GM21526 (cell line): ENCODE data around the gene SF3B3.
"Not testable (repeated sequence)": the region's sequence is repeated elsewhere in the genome, so short reads cannot be mapped to it uniquely, and the experiment has no call there.

Experiments used
- ATAC-seq: cut with Tn5 transposase; IDR thresholded peaks from one replicate; pipeline ENCODE4 v1.9.1; 2021; ENCODE audit warnings: moderate library complexity; ENCODE audit not compliant: unreplicated experiment, low FRiP score

SF3B3 gene

DNA sequence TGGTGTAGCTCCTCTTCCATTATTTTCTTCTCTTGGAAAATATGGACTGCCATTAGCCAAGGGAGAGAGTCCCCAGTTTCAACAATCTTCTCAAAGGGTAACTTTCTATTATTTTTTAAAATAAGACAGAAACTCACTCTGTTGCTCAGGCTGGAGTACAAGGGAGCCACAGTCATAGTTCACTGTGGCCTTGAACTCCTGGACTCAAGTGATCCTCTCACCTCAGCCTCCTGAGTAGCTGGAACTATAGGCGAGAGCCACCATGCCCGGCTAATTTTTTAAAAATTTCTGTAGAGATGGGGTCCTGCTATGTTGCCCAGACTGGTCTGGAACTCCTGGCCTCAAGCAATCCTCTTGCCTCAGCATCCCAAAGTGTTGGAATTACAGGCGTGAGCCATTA, 13.4 kb upstream of the SF3B3 start:
- ATAC-seq: no peak

DNA sequence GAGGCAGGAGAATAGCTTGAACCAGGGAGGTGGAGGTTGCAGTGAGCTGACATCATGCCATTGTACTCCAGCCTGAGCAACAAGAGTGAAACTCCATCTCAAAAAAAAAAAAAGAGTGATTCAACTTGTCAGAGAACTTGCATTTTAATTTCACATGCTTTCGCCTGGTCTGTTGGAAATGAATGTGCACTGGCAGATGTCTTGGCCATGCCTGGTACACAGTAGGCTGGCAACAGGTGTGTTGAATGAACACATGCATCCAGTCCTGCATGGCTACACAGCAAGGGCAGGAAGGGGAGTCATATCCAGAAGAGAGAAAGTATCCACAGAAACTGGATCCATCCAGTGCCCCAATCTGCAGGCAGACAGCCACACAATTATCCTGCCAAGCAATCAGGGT, 11.8 kb upstream of the SF3B3 start:
- ATAC-seq: no peak

DNA sequence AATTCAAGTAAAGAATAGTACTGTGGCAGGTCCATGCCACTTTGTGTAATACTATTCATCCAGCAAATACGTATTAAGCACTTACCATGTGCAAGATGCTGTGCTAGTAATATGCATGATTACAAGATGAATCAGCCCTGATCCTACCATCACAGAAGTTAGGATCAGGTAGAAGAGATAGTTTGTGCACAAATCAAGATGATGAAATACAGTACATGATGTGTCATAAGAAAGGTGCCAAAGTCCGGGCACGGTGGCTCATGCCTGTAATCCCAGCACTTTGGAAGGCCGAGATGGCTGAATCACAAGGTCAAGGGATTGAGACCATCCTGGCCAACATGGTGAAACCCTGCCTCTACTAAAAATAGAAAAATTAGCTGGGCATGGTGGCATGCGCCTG, 11.2 kb upstream of the SF3B3 start:
- no peak for ATAC-seq

DNA sequence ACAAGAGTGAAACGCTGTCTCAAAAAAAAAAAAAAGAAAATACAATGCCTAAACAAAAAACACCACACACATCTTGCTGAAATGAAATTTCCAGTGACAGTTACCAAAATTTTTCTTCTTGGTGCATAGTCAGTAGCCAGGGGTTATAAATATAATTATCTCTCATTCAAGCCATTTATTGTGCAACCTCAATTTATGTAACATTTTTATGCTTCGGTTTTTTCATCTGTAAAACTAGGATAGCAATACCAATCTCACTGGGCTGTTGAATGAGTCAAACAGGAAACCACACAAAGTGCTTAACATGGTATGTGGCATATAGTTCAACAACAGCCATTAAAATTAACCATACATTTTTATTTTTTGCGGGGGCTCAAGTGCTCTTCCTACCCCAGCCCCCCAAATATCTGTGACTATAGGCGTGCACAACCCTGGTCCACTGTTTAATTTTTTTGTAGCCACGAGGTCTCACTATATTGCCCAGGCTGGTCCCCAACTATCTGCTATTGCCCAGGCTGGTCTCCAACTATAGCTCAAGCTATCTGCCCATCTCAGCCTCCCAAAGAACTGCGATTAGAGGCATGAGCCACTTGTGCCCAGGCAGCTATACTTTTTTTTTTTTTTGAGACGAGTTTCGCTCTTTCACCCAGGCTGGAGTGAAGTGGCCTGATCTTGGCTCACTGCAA, 2.9 kb upstream of the SF3B3 start:
- no peak for ATAC-seq

DNA sequence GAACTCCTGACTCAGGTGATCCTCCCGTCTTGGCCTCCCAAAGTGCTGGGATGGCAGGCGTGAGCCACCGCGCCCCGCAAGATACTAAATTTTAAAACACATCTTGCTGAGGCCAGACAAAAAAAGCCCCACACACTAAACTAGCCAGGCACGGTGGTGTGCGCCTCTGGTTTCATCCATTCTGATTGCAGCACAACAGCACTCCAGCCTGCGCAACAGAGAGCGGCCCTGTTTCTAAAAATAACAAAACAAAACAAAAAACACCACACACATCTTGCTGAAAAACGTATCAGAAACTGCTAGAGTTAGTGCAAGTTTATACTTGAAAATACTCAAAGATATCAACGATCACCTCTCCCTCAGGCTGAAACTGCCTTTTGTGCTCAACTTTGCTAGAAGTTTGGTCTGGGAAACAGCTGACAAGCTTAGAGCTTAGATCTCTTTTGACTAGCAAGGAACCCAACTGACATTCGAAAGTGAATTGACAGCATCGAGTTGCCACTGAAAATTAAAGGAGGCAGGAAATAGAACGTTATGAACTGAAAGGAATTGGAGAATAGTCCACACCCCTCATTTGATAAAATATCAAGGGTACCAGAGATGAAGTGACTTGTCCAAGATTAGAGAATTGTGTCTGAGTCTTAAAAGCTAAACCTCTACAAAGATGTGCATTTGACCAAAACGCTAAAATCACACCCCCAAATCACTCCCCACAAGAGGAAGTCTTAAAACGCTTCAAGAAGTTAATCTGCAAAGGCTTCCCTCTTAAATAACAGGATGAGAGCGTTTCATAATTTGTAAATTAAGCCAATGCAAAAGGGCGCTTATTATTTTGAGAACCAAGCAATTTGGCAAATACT, 1.2 kb upstream of the SF3B3 start:
- no peak for ATAC-seq

DNA sequence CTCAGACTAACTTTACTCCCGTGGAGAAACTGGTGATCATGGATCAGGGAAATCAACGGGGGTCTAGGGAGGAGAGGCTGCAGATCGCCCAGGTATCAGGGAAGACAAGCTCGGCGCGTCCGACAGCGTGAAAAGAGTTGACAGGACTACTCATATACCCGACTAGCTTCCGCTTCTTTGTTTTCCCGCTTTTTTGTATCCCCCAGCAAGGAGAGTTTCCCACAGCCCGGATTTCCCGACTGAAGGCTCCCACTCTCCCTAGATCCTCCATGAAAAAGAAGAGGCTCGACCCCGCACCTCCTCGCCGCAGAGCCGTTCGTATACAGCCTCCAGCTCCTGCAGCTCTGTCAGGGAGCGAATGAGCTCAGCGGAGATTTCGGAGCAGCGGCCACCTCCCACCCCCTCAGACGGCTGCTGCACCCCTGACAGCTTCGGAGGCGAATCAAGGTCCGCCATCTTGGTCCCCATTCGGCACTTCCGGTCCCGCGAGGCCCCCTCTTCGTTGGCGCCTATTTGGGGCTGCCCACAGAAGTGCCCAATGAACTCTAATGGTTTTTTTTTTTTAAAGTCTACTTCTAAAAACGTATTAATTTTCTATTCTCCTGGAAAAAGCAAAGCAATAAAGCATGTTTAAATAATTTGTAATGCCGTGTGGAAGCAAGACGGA, 407 bp upstream of the SF3B3 start, which contains the start of gene COG4:
Gene COG4, minus strand, starts transcription at position 479 of the 667 bp plus-strand sequence. Its CDS starts 11 bp downstream, at position 468.
- ATAC-seq: peak; percentile 65

DNA sequence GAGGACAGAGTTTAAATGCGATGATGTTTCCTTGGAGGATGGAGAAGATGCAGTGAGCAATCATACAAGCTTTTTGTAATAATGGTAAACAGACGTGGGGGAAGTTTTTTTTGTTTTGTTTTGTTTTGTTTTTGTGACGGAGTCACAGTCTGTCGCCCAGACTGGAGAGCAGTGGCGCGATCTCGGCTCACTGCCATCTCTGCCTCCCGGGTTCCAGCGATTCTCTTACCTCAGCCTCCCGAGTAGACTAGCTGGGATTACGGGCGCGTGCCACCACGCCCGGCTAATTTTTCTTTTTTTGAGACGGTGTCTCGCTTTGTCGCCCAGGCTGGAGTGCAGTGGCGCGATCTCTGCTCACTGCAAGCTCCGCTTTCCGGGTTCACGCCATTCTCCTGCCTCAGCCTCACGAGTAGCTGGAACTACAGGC, 796 bp downstream of the SF3B3 start:
- not testable (repeated sequence) for ATAC-seq

DNA sequence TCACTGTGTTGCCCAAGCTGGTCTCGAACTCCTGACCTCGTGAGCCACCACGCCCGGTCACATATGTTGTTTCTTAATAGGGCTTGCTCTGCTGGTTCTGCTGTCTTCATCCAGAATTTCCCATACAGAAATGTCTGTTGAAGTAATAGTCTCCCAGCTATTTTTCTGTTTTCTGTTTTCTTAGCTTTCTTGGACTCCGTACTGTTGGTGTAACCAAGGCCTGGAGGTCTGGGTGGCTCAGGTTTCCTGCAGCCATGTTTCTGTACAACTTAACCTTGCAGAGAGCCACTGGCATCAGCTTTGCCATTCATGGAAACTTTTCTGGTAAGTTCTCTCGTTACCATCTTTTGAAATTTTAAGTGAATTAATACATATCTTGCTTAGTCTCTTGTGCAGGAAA, 2.8 kb downstream of the SF3B3 start:
- ATAC-seq: no peak

DNA sequence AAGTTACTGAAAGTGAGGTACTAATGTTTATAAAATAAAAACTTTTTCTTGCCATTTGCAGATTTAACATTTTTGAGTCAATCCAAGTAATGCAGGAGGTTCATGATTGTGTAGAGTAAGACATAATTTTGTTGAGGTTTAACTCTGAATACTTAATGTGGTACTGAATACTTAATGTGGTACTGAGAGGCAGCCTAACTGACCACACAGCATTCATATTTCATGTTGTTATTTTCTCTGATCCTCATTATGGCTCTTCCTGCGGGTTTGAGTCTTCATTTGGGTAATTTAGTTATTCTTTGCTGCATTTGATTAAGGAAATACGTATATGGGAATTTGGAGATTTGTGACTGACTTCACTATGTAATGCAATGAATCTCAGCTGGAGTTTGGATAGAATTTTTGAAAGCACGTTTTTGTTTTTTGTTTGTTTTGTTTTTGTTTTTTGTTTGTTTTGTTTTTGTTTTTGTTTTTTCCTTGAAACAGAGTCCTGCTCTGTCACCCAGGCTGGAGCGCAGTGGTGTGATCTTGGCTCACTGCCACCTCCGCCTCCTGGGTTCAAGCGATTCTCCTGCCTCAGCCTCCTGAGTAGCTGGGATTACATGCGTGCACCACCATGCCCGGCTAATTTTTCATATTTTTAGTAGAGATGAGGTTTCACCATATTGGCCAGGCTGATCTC, 3.8 kb downstream of the SF3B3 start:
- no peak for ATAC-seq

DNA sequence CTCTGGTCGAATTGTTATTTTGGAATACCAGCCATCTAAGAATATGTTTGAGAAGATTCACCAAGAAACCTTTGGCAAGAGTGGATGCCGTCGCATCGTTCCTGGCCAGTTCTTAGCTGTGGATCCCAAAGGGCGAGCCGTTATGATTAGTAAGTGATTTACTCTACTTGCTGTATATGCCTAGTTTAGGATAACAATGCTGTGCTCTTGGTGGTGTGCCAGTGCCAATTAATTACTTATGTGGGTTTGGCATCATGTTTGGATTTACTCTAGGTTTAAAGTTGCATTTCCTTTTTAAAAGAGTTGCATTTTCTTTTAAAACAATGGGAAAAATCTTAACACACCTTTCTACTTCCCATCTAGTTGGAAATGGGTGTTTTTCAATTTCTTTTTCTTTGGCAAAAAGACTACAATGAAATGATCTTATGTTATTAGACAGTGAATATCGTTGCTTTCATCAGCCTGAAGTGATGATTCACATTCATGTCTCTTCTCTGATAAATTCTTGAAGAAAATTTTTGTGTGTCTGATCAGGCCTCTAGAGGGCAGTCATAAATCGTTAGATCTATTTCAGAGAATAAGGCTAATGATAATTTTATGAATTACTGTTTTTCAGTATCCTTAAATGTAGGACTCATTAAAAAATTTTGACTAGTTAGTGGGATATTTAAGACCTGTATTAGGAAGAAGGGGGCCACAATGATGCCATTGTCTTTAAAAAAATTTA, 5.6 kb downstream of the SF3B3 start:
- no peak for ATAC-seq

DNA sequence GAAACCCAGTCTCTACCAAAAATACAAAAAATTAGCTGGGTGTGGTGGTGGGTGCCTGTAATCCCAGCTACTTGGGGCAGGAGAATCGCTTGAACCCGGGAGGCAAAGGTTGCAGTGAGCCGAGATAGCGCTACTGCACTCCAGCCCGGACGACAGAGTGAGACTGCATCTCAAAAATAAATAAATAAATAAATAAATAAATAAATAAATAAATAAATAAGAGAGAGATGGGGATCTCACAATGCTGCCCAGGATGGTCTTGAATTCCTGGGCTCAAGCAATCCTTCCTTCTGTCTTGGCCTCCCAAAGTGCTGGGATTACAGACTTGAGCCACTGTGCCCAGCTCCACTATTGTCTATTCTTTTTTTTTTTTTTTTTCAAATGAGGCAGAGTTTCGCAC, 6.3 kb downstream of the SF3B3 start:
- ATAC-seq: not testable (repeated sequence)

DNA sequence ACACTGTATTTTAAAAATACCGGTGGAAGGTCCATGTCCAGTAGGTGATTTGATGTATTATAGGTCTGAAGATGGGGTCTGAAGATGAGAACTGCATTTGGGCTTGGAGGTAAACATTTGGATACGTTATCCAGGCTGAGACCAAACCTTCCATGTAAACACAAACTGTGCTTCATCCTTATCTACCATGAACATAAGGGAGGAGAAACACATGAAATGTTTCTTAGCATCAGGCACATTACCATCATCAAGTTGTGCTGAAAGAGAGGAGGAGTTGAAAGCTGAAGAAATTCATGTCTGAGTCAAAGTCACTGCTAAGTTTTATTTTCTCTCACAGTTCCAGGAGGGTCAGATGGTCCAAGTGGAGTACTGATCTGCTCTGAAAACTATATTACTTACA, 11.4 kb downstream of the SF3B3 start:
- no peak for ATAC-seq

DNA sequence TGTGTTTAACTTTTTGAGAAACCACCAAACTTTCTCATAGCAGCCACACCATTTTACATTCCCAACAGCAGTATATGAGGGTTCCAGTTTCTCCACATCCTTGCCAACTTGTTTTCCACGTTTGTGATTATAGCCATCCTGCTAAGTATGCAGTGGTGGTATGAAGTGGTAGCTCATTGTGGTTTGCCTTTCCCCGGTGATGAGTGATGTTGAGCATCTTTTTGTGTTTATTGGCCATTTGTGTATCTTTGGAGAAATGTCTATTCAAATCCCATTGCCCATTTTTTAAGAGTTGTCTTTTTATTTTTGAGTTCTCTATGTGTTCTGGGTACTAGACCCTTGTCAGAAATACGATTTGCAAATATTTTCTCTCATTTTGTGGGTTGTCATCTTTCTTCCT, 17.4 kb downstream of the SF3B3 start:
- ATAC-seq: no peak

DNA sequence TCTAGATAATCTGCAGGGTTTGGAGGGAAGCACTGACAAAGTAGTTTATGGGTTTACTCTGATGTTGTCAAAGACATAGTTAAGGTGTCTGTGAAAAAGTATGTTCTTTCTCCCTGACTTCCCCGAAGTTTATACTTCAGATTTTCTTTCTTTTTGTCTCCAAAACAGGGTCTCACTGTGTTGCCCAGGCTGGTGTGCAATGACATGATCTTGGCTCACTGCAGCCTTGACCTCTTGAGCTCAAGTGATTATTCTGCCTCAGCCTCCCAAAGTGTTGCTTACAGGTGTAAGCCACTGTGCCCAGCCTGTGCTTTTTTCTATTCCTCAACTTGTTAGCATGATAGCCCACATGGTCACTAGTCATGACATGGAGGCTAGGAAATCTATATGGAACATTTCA, 20.9 kb downstream of the SF3B3 start:
- ATAC-seq: no peak

DNA sequence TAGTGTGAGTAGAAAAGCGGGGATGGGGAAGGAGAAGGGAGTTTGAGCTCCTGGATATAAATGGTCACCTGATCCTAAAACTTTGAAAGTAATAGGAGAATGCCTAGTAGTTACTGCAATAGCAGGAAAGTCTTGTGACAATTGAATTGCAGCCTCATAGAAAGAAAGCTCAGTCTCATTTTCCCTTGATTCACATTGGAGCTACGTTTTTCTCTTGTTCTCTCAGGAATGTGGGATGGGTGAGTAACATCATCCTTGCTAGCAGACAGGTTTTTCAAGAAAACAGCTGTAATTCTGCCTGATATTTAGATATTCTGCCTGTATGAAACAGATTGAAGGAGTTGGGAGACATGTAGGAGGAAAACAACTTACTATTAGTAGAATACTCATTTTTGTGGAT, 25.3 kb downstream of the SF3B3 start:
- no peak for ATAC-seq

DNA sequence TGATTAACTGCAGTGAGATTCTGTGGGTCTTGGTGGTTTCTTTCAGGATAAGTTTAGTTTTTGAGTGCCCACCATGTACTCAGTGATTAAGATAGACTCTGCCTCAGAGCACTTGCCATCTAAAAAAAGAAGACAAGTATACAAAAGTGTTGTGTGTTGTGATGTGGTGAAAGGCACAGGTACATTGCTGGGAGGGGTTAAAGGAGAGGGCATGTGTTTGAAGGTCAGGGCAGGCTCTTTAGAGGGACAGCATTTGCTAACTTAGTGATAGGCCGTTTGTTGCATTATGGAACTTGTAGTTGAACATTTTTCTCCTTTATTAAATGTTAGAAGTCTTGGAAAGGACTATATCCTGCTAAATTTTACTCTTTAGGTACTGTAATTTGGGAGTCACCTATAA, 26.5 kb downstream of the SF3B3 start:
- no peak for ATAC-seq

DNA sequence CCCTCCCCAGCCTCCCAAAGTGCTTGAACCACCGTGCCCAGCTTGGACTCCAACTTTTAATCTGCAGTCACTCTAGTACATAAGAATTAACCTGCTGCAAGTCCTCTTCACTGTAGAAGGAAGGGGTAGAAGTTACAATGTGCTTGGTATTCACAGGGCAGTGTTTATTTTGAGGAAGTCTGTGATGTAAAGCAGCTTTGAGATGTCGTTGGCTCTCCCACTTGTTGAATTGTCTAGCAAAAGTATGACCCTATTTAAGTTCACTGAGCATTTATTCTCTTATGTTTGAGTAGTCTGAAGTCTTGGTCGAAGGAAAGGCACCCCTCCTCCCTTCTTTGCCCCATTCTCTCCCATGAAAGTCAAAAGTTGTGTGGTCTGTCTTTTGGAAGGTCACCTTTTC, 28.2 kb downstream of the SF3B3 start:
- no peak for ATAC-seq

DNA sequence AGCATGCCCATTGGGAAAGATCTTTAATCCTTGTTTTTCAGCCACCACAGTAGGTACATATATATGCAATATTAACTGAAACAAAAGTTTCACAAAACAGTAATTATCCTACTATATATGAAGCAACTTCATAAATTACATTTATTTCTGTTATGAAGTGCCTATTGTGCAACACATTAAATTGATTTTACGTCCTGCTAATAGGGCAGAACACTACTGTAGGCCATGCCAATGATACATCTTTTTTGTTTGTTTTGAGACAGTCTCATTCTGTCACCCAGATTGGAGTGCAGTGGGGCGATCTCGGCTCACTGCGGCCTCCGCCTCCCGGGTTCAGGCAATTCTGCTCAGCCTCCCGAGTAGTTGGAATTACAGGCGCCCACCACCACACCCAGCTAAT, 29.1 kb downstream of the SF3B3 start:
- ATAC-seq: no peak

DNA sequence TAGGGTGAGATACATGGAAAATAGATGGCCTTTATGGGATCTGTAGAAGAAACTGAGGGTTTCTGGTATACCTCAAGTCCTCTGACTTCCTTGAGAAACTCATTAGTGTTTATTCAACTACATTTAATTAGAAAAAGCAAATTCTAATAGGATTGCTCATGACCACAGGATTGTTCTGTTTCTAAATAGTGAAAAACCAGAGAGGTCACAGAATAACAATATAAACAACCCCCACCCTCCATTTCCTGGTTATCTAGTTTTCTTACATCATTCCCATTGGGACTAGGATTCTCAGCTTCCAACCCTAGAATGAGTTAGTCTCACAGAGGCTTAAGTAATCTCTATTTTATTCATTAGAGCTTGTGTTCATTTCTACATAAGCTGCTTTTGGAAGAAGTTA, 30.0 kb downstream of the SF3B3 start:
- ATAC-seq: no peak

DNA sequence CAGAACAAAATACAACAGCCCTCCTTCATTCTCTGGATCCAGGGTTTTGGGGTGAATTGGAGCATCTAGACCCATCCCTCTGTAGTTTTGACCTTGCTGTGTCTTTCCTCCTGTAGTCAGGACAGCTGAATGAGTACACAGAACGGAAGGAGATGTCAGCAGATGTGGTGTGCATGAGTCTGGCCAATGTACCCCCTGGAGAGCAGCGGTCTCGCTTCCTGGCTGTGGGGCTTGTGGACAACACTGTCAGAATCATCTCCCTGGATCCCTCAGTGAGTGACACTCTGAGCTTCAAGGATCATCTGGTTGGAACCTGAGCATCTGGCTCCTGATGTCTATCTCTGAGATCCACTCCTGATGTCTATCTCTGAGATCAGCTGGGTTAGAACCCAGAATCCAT, 32.4 kb downstream of the SF3B3 start:
- ATAC-seq: no peak
